Measurements from ENCODE around the gene PTCH1.
A peak's percentile ranks its signal among the peaks of the same experiment; 100 is the strongest.

DNA sequence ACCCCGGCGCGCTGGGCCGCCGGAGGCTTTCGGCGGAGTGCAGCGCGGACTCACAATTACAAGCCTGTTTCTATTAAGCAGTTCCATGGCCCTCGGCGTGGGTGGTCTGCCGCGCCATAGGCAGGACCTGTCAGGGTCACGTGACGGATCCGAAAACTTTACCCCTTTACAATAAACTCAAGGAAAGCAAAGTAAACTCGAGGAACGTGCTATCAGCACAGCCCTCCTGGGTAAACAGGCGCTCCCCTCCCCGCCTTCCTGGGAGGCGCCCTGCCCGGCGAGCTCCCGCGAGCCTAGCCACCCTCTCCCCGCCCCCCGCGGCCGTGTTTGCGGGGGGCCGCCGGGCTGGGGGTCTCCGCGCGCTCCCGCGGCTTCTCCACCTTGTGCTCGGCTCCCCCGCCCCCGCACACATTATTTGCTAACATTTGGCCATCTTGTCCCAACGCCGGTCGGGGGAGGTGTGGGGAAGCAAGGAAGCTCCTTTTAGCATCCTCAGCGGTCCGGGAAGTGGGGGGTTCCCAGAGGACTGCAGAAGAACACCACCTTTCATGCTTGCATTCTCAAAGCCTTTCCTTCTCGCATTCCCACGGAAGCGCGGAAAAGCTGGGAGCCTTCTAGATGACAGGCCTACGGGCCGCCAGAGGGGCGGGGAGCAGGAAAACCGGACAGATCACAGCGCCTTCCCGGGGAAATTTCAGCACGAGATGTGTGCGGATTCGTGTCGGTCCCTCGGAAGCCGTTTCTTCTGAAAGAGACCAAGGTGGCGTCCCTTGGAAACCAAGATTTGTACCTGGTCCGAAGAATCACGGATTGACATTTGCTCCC lies at the start of gene PTCH1:
- TF ChIP-seq, protein P1, sequence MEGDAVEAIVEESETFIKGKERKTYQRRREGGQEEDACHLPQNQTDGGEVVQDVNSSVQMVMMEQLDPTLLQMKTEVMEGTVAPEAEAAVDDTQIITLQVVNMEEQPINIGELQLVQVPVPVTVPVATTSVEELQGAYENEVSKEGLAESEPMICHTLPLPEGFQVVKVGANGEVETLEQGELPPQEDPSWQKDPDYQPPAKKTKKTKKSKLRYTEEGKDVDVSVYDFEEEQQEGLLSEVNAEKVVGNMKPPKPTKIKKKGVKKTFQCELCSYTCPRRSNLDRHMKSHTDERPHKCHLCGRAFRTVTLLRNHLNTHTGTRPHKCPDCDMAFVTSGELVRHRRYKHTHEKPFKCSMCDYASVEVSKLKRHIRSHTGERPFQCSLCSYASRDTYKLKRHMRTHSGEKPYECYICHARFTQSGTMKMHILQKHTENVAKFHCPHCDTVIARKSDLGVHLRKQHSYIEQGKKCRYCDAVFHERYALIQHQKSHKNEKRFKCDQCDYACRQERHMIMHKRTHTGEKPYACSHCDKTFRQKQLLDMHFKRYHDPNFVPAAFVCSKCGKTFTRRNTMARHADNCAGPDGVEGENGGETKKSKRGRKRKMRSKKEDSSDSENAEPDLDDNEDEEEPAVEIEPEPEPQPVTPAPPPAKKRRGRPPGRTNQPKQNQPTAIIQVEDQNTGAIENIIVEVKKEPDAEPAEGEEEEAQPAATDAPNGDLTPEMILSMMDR (IDR thresholded peaks at IDR 0.05), result no peak
- peak; percentile 69 for TF ChIP-seq EZH2 (IDR thresholded peaks at IDR 0.05; ENCODE audit: borderline replicate concordance, insufficient read depth, low read depth, low read length, poor library complexity, severe bottlenecking)

All from B cell (primary cell).